Suprapubic skin (tissue), 4 donors: Measurements from ENCODE around the gene TPCN1.

Source experiments
- EP300 ChIP-seq: sonication (generic); formaldehyde crosslinking; IDR thresholded peaks from one replicate; pipeline ENCODE4 v1.6.1; 2017; ENCODE audit warnings: antibody characterized with exemption
- POLR2A ChIP-seq, 2 donors: fragments of 450-650 bp; IDR thresholded peaks; one replicate each; pipeline ENCODE4 v1.6.1; 2017; ENCODE audit warnings: antibody characterized with exemption in 2 of 2, mild to moderate bottlenecking in 2 of 2, moderate library complexity in 2 of 2
- POLR2AphosphoS5 ChIP-seq, 3 donors: sonication (generic); formaldehyde crosslinking; IDR thresholded peaks; one replicate each; pipeline ENCODE4 v1.6.1; 2017; ENCODE audit warnings: antibody characterized with exemption in 3 of 3
- TF ChIP-seq, protein P1 (sequence below), 2 donors: fragments of 200-600 bp in 1 of 2; fragments of 450-650 bp in 1 of 2; sonication (generic) in 1 of 2; IDR thresholded peaks; one replicate each; pipeline ENCODE4 v1.5.1; 2016 to 2019; ENCODE audit warnings: antibody characterized with exemption in 2 of 2, mild to moderate bottlenecking in 1 of 2, moderate library complexity in 1 of 2

DNA sequence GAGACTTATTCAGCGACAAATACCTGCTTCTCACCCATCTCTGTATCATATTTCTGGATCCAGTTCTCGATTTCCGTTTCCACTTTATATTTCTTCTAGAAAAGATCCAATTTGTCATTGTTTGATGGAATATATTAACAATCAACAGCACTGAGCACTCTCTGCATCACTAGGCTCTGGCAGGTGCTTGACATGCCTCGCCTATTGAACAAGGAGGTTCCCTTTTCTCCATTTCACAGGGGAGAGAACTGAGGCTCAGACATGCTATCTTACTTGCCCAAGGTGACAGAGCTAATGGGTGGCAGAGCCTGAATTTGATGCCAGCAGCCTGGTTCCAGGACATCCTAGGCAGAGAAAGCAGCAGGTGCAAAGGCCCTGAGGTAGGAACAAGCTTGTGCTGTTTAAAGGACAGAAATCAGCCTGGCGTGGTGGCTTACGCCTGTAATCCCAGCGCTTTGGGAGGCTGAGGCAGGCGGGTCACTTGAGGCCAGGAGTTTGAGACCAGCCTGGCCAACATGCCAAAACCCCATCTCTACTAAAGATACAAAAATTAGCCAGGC is 23.7 kb upstream of the TPCN1 start:
- TF ChIP-seq POLR2AphosphoS5 (IDR thresholded peaks at IDR 0.05) (no peak), POLR2A (IDR thresholded peaks at IDR 0.05) (no peak), EP300 (no peak)
- TF ChIP-seq, protein P1, sequence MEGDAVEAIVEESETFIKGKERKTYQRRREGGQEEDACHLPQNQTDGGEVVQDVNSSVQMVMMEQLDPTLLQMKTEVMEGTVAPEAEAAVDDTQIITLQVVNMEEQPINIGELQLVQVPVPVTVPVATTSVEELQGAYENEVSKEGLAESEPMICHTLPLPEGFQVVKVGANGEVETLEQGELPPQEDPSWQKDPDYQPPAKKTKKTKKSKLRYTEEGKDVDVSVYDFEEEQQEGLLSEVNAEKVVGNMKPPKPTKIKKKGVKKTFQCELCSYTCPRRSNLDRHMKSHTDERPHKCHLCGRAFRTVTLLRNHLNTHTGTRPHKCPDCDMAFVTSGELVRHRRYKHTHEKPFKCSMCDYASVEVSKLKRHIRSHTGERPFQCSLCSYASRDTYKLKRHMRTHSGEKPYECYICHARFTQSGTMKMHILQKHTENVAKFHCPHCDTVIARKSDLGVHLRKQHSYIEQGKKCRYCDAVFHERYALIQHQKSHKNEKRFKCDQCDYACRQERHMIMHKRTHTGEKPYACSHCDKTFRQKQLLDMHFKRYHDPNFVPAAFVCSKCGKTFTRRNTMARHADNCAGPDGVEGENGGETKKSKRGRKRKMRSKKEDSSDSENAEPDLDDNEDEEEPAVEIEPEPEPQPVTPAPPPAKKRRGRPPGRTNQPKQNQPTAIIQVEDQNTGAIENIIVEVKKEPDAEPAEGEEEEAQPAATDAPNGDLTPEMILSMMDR (IDR thresholded peaks at IDR 0.05), result no peak
